ENCODE data around the gene ERC2. TPM values are rescaled to one million over a fixed set of nuclear protein-coding genes. Genes with fewer than 3 reads are reported as not detected.

Gene ERC2
- polyA plus RNA-seq, 2 of the 4 experiments (the other 2 are of a cell fraction), result 0.16 TPM; not detected in 1

- no peaks in the 10 kb centered on the region for H3K9me3 ChIP-seq
- no peak for DNase-seq (ENCODE audit: low read depth in 1 of 2, low spot score in 1 of 2)
- H3K27ac ChIP-seq, result no peak overlapping the region
- no peak overlapping the region for H3K4me2 ChIP-seq
- CTCF ChIA-PET, result no interaction called here
- no peaks in the 10 kb centered on the region for H3K4me1 ChIP-seq
- 92% methylated on average over 1 of the region's 2 CpGs for WGBS (ENCODE audit: missing lambda C conversion rate)
- POLR2A ChIA-PET, result no interaction called here
- TF ChIP-seq HES2 (IDR thresholded peaks at IDR 0.05), result no peak
- no peak for TF ChIP-seq MYC (IDR thresholded peaks at IDR 0.05; ENCODE audit: borderline replicate concordance, low read length)
- no peak for TF ChIP-seq TFCP2L1 (CRISPR knock-in tag; IDR thresholded peaks at IDR 0.05)
- TF ChIP-seq RNF2 (IDR thresholded peaks at IDR 0.05; ENCODE audit: borderline replicate concordance, low read depth), result no peak
- no peak for TF ChIP-seq ELK1 (IDR thresholded peaks at IDR 0.05; ENCODE audit: low read depth, low read length)
- no peak for TF ChIP-seq RAD21 (conservative IDR thresholded peaks at IDR 0.05 in 1 of 2, IDR thresholded peaks at IDR 0.05 in 1 of 2)
- no peak for TF ChIP-seq POLR2AphosphoS2 (conservative IDR thresholded peaks at IDR 0.05; ENCODE audit: low read length)
- no peak for TF ChIP-seq HOXA7 (CRISPR knock-in tag; IDR thresholded peaks at IDR 0.05)
- no peak for FAIRE-seq
- no peak for ATAC-seq
- no peak overlapping the region for H3K4me3 ChIP-seq
Observed at GRCh38 chr3:56238299-56238698, 230.0 kb downstream of the ERC2 start.

GRCh38 chr3:56233742-56234141, 234.5 kb downstream of the ERC2 start:
- FAIRE-seq, result no peak
- Histone ChIP-seq H3K4me1 (no peaks in the 10 kb centered on the region), H3K9me3 (no peaks in the 10 kb centered on the region), H3K4me3 (no peak overlapping the region), H3K27ac (no peak overlapping the region), H3K4me2 (no peak overlapping the region)
- ChIA-PET POLR2A (no interaction called here), CTCF (no interaction called here)
- TF ChIP-seq EP300 (IDR thresholded peaks at IDR 0.05) (no peak), NPAS2 (CRISPR knock-in tag; IDR thresholded peaks at IDR 0.05; ENCODE audit: borderline replicate concordance) (no peak), GATA3 (IDR thresholded peaks at IDR 0.05; ENCODE audit: borderline replicate concordance) (no peak), EHF (CRISPR knock-in tag; IDR thresholded peaks at IDR 0.05) (no peak), NR3C1 (IDR thresholded peaks at IDR 0.05) (no peak)
- 43% methylated on average over 3 of the region's 3 CpGs for WGBS (ENCODE audit: missing lambda C conversion rate)
- no peak for ATAC-seq
- no peak for DNase-seq (ENCODE audit: low read depth in 1 of 2, low spot score in 1 of 2)

GRCh38 chr3:56229311-56229710, 239.0 kb downstream of the ERC2 start:
- no peak for DNase-seq (ENCODE audit: low read depth in 1 of 2, low spot score in 1 of 2)
- POLR2A ChIA-PET, result no interaction called here
- CTCF ChIA-PET, result no interaction called here

GRCh38 chr3:56222866-56223265, 245.4 kb downstream of the ERC2 start:
- H3K27ac ChIP-seq, result no peak overlapping the region
- TF ChIP-seq E2F6 (IDR thresholded peaks at IDR 0.05; ENCODE audit: borderline replicate concordance, low read depth) (no peak), ELK1 (IDR thresholded peaks at IDR 0.05; ENCODE audit: low read depth, low read length) (no peak), SREBF2 (IDR thresholded peaks at IDR 0.05) (no peak)
- POLR2A ChIA-PET, result no interaction called here
- DNase-seq (ENCODE audit: low read depth in 1 of 2, low spot score in 1 of 2), result no peak
- no peaks in the 10 kb centered on the region for H3K9me3 ChIP-seq
- no peak overlapping the region for H3K4me3 ChIP-seq
- no peak for ATAC-seq
- FAIRE-seq, result no peak
- CTCF ChIA-PET, result interaction anchor here (1.1 kb wide), 1 partner anchor 185 kb away, joined by 3 read pairs; no protein-coding TSS in a partner anchor
- H3K4me2 ChIP-seq, result no peak overlapping the region
- H3K4me1 ChIP-seq, result no peaks in the 10 kb centered on the region
- 0% methylated on average over 2 of the region's 2 CpGs for WGBS (ENCODE audit: missing lambda C conversion rate)

More at GRCh38 chr3:56229311-56229710, 239.0 kb downstream of the ERC2 start:
- 38% methylated on average over 1 of the region's 1 CpG for WGBS (ENCODE audit: missing lambda C conversion rate)
- Histone ChIP-seq H3K27ac (no peak overlapping the region), H3K4me1 (no peaks in the 10 kb centered on the region), H3K4me3 (no peak overlapping the region), H3K4me2 (no peak overlapping the region), H3K9me3 (no peaks in the 10 kb centered on the region)
- no peak for TF ChIP-seq POLR2A (IDR thresholded peaks at IDR 0.05; ENCODE audit: low read length)
- ATAC-seq (no peak), FAIRE-seq (no peak)
